ENCODE data around the gene PCDHGC4. TPM values are rescaled to one million over a fixed set of nuclear protein-coding genes. Genes with fewer than 3 reads are reported as not detected.

PCDHGC4 gene
- polyA plus RNA-seq, 1 donor = 1.7 TPM

DNA sequence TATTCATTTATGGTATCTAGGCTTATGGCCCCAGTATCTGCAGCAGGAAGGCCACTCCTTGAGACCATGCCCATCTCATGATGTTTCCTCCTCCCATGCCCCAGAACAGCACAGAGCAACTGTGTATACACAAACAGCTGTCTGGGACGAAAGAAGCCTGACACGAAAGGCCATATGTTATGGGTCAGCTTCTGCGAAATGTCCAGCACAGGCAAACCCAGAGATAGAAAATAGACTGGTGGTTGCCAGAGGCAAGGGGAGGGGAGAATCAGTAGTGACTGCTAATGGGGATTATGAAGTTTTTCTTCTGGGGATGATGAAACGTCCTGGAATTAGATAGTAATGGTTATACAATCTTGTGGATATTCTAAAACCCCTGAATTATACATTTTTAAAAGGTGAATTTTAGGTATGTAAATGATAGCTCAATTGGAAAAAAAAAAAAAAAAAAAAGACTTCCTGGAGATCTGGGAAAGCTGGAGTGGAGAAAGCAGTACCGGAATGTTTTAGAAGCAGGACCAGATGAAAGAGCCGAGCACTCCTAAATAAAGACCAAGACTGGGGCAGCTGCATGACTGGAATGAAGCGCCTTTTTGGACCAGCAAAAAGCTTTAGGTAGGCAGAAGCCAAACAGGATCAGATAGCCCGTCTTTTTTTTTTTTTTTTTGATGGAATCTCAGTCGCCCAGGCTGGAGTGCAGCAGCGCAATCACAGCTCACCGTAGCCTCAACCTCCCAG is 33.2 kb downstream of the PCDHGC4 start:
- Histone ChIP-seq H3K27ac (ENCODE audit: low read length) (no peak overlapping the region), H3K36me3 (ENCODE audit: control insufficient read depth, insufficient read depth, low read length) (peaks cover 69% of the 10 kb centered on the region), H3K9me3 (ENCODE audit: control insufficient read depth, low read depth, low read length) (no peaks in the 10 kb centered on the region), H3K4me3 (ENCODE audit: low read length) (no peak overlapping the region), H3K27me3 (ENCODE audit: control insufficient read depth, insufficient read depth, low read length) (no peaks in the 10 kb centered on the region), H3K4me1 (ENCODE audit: control insufficient read depth, insufficient read depth, low read length) (no peaks in the 10 kb centered on the region)
- no peak for DNase-seq
- 96% methylated on average over 4 of the region's 11 CpGs for WGBS (ENCODE audit: insufficient coverage, low lambda C conversion rate)

DNA sequence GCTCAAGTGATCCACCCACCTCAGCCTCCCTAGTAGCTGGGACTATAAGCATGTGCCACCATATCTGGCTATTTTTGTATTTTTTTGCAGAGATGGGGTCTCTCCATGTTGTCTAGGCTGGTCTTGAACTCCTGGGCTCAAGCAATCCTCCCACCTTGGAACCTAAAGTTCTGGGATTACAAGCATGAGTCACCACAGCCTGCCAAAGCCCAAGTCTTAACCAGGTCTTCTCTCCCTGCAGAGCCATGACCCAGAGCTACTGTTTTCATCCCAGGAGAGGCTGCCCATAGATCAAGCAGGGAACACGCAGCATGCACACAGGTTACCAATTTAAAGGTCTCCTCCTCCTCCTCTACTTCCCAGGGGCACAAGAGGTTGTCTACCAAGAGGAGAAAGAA is 33.8 kb downstream of the PCDHGC4 start:
- no CpG with 5 or more reads among the region's 1 CpG for WGBS (ENCODE audit: insufficient coverage, low lambda C conversion rate)
- Histone ChIP-seq H3K4me3 (ENCODE audit: low read length) (no peak overlapping the region), H3K4me1 (ENCODE audit: control insufficient read depth, insufficient read depth, low read length) (no peaks in the 10 kb centered on the region), H3K27me3 (ENCODE audit: control insufficient read depth, insufficient read depth, low read length) (no peaks in the 10 kb centered on the region), H3K9me3 (ENCODE audit: control insufficient read depth, low read depth, low read length) (no peaks in the 10 kb centered on the region), H3K27ac (ENCODE audit: low read length) (no peak overlapping the region), H3K36me3 (ENCODE audit: control insufficient read depth, insufficient read depth, low read length) (peaks cover 73% of the 10 kb centered on the region)
- no peak for DNase-seq

DNA sequence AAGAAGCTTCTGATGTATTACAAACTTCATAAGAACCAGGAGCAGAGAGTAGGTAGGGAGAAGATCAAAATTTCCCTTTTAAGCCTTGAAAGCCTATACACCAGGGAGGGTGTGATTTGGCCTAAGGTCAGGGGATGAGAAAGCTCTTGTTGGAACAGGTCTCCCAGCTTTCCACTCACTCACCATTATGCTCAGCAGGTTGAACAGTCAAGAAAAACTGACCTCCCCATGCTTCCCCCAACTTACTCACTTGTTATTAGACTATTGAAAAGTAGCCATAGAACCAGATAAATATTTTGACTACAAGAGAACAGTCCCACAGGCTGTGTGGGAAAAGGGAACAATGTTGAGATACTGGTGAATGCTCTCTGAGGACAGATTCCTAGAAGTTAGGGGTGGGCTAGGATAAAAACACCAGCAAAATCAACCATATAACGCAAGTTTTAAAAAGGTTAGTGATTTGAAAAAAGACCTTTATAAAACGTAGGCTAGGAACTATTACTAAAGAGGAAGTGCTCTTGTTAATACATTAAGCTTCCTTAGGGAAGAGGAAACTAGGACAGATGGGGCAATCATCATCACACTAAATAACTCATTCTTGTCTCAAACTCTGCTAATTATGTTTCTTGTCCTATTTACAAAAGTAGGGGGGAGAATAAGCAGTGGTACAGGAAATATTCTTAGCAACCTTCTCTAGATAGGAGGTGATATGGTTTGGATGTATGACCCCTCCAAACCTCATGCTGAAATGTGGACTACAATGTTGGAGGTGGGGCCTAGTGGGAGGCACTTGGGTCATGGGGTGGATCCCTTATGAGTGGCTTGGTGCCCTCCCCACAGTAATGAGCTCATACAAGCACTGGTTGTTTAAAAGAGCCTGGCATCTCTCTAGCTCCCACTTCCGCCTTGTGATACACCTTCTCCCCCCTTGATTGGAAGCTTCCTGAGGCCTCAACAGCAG is 35.1 kb downstream of the PCDHGC4 start:
- peaks cover 6% of the 10 kb centered on the region for H3K4me1 ChIP-seq (ENCODE audit: control insufficient read depth, insufficient read depth, low read length)
- no peaks in the 10 kb centered on the region for H3K27me3 ChIP-seq (ENCODE audit: control insufficient read depth, insufficient read depth, low read length)
- no peaks in the 10 kb centered on the region for H3K9me3 ChIP-seq (ENCODE audit: control insufficient read depth, low read depth, low read length)
- H3K4me3 ChIP-seq (ENCODE audit: low read length) = no peak overlapping the region
- WGBS (ENCODE audit: insufficient coverage, low lambda C conversion rate) = 100% methylated on average over 1 of the region's 3 CpGs
- no peak for DNase-seq
- H3K27ac ChIP-seq (ENCODE audit: low read length) = no peak overlapping the region
- H3K36me3 ChIP-seq (ENCODE audit: control insufficient read depth, insufficient read depth, low read length) = peaks cover 82% of the 10 kb centered on the region

DNA sequence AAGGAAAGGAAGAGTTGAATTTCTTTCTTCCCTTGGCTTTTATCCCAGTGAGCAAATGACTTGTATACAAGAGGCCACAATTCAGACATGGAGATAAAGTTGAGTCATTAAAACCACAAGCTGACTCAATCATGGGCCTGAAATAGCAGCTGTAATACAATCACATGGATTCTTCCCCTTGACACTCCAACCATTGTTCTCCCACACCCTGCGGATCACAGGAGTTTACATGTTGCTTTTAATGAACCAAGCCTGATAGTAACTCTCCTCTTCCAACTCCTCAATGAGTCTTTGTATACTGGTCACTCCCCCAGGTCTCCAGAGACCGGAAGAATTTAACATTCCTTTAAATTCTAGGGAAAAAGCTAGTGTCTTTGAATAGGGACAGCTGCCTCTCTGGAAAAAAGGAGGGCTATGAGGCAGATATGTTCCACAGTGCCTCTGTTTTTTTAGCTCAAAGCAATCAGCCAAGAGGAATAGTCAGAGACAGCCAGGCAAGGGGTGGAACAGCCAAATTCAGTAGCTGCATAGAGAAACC is 36.5 kb downstream of the PCDHGC4 start:
- Histone ChIP-seq H3K9me3 (ENCODE audit: control insufficient read depth, low read depth, low read length) (no peaks in the 10 kb centered on the region), H3K4me3 (ENCODE audit: low read length) (no peak overlapping the region), H3K27me3 (ENCODE audit: control insufficient read depth, insufficient read depth, low read length) (no peaks in the 10 kb centered on the region), H3K4me1 (ENCODE audit: control insufficient read depth, insufficient read depth, low read length) (peaks cover 17% of the 10 kb centered on the region), H3K36me3 (ENCODE audit: control insufficient read depth, insufficient read depth, low read length) (peaks cover 80% of the 10 kb centered on the region), H3K27ac (ENCODE audit: low read length) (peak overlapping the region; percentile 32)
- WGBS (ENCODE audit: insufficient coverage, low lambda C conversion rate) = 0% methylated on average over 1 of the region's 2 CpGs
- DNase-seq = peak in 1 of 2 donors; percentile 61

DNA sequence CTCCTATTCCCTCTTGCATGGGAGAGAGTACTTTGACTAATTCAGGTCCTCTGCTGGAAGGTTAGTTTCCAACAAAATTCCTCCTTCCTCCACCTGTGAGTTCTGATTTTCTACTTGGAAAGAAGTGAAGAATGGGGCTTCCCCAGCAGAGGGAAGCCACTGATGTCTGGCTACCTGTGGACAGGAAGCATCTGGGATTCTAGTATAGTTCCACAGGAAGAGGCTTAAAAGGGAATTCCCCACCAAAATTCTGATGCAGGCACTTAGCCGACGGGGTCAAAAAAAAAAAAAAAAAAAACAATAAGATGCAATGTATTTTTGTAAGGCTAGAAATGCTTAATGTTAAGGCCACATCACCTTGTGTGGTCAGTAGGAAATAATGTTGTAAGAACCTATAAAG is 37.5 kb downstream of the PCDHGC4 start:
- Histone ChIP-seq H3K36me3 (ENCODE audit: control insufficient read depth, insufficient read depth, low read length) (peaks cover 80% of the 10 kb centered on the region), H3K4me1 (ENCODE audit: control insufficient read depth, insufficient read depth, low read length) (peaks cover 17% of the 10 kb centered on the region), H3K4me3 (ENCODE audit: low read length) (no peak overlapping the region), H3K27me3 (ENCODE audit: control insufficient read depth, insufficient read depth, low read length) (no peaks in the 10 kb centered on the region), H3K27ac (ENCODE audit: low read length) (no peak overlapping the region), H3K9me3 (ENCODE audit: control insufficient read depth, low read depth, low read length) (no peaks in the 10 kb centered on the region)
- DNase-seq = no peak
- WGBS (ENCODE audit: insufficient coverage, low lambda C conversion rate) = no CpG with 5 or more reads among the region's 2 CpGs

DNA sequence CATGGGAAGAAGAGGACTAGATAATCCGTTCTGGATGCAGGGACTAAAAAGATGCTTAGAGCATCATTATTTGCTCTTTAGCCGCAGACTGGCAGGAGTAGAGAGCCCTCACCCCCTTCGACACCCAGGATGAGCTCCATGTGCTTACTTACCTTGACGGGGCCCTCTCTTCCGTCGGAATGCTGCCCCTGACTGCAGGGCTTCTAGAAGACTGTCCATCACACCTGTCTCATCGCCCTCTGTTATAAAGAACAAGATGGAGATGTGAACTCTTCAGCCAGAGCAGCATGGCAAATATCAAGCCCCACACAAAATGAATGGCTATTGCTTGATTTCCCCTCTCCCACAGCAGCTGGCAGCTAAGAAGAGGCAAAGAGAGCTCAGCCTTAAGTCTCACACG is 39.2 kb downstream of the PCDHGC4 start:
- Histone ChIP-seq H3K27me3 (ENCODE audit: control insufficient read depth, insufficient read depth, low read length) (no peaks in the 10 kb centered on the region), H3K4me3 (ENCODE audit: low read length) (no peak overlapping the region), H3K4me1 (ENCODE audit: control insufficient read depth, insufficient read depth, low read length) (peaks cover 17% of the 10 kb centered on the region), H3K36me3 (ENCODE audit: control insufficient read depth, insufficient read depth, low read length) (peaks cover 78% of the 10 kb centered on the region), H3K9me3 (ENCODE audit: control insufficient read depth, low read depth, low read length) (no peaks in the 10 kb centered on the region), H3K27ac (ENCODE audit: low read length) (peak overlapping the region; percentile 44)
- no CpG with 5 or more reads among the region's 8 CpGs for WGBS (ENCODE audit: insufficient coverage, low lambda C conversion rate)
- DNase-seq = no peak

DNA sequence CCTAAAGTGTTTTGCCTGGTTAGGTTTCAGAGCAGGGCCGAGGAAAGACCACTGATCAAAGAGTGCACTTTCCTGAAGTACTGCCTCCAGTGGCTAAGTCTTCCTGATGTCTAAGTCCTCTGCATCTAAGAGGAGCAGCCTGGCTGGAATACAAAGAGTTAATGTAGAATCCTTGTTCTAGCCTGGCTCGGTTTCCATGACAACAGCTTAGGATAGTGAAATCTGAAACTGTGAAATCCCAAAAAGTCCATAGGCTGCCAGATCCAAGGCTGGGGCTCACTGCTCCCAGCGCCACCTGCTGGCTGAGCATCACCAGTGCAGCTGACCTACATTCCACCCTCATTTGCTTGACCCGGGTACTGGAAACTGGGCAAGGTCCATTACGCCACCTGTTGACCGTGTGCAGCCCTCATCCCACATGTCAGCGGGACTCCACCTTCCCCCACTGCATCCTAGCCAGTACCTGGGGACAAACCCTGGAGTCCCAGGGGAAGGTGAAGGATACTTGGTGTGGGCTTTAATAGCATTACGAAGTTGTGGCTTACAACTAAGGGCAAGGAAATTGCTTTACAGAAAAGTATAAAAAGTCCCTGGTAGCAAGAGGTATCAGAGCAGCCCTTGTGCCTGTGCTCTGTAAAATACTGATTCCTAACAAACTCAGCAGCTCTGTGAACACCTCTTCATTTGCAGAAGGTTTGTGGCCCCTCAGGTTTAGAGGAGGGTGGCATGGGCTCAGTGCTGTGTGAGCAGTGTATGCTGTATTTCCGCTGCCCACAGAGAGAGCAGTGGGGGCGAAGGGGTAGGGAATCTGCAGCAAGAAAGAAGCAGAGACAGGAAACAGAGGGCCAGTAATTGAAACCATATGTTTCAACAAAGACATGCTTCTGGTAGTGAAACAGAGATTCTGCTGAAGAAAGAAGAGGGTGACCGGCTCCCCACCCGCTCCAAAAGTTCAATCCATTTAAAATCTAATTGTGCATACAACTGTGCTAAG is 40.1 kb downstream of the PCDHGC4 start:
- no CpG with 5 or more reads among the region's 12 CpGs for WGBS (ENCODE audit: insufficient coverage, low lambda C conversion rate)
- peaks cover 17% of the 10 kb centered on the region for H3K4me1 ChIP-seq (ENCODE audit: control insufficient read depth, insufficient read depth, low read length)

DNA sequence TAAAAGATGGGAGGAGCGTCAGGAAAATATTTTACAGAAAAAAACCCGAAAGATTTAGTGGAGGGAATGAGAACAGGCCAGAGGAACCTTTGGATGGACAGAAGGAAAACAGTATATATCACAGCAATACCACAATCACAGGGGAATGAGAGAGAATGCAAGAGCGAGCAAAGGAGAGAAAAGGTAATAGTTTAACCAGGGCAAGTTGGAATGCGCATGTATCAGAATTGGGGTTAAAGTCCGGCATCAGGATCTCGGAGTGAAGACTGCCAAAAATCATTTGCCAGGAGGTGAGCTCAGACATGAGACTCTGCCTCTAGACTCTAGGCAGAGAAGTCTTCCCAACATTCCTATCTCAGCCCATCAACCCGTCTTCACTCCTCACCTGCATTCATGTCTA is 40.8 kb downstream of the PCDHGC4 start:
- no peak overlapping the region for H3K4me3 ChIP-seq (ENCODE audit: low read length)
- 22% methylated on average over 4 of the region's 7 CpGs for WGBS (ENCODE audit: insufficient coverage, low lambda C conversion rate)
- no peaks in the 10 kb centered on the region for H3K9me3 ChIP-seq (ENCODE audit: control insufficient read depth, low read depth, low read length)
- peak overlapping the region; percentile 71 for H3K27ac ChIP-seq (ENCODE audit: low read length)
- peaks cover 75% of the 10 kb centered on the region for H3K36me3 ChIP-seq (ENCODE audit: control insufficient read depth, insufficient read depth, low read length)
- no peaks in the 10 kb centered on the region for H3K27me3 ChIP-seq (ENCODE audit: control insufficient read depth, insufficient read depth, low read length)
- DNase-seq = peak in 1 of 2 donors; percentile 57
- peaks cover 17% of the 10 kb centered on the region for H3K4me1 ChIP-seq (ENCODE audit: control insufficient read depth, insufficient read depth, low read length)

More for the DNA sequence above, 40.1 kb downstream of the PCDHGC4 start:
- DNase-seq = peak; percentile 82 to 85
- peaks cover 78% of the 10 kb centered on the region for H3K36me3 ChIP-seq (ENCODE audit: control insufficient read depth, insufficient read depth, low read length)
- no peak overlapping the region for H3K4me3 ChIP-seq (ENCODE audit: low read length)
- H3K27ac ChIP-seq (ENCODE audit: low read length) = peak overlapping the region; percentile 71
- H3K27me3 ChIP-seq (ENCODE audit: control insufficient read depth, insufficient read depth, low read length) = no peaks in the 10 kb centered on the region
- H3K9me3 ChIP-seq (ENCODE audit: control insufficient read depth, low read depth, low read length) = no peaks in the 10 kb centered on the region

DNA sequence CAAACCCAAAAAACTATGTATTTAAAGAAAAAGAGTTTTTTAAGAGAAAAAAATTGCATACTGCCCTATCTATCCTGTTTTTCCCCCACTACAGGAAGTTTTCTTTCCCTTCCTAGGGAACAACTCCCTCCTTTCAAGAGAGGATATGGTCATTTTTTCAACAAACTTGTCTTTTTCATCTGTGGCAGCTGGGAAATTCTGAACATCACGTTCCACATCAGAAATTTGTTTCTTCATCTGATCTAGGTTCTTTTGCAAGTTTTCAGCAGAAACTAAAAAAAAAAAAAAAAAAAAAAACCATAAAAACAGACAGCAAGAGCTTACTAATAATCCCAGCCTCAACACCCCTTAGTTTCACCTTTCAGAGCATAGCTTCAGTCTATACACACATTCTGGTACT is 42.6 kb downstream of the PCDHGC4 start:
- peaks cover 78% of the 10 kb centered on the region for H3K36me3 ChIP-seq (ENCODE audit: control insufficient read depth, insufficient read depth, low read length)
- no peaks in the 10 kb centered on the region for H3K9me3 ChIP-seq (ENCODE audit: control insufficient read depth, low read depth, low read length)
- no peak overlapping the region for H3K4me3 ChIP-seq (ENCODE audit: low read length)
- no peak for DNase-seq
- no peak overlapping the region for H3K27ac ChIP-seq (ENCODE audit: low read length)
- no CpG with 5 or more reads among the region's 1 CpG for WGBS (ENCODE audit: insufficient coverage, low lambda C conversion rate)
- no peaks in the 10 kb centered on the region for H3K27me3 ChIP-seq (ENCODE audit: control insufficient read depth, insufficient read depth, low read length)
- H3K4me1 ChIP-seq (ENCODE audit: control insufficient read depth, insufficient read depth, low read length) = peaks cover 17% of the 10 kb centered on the region

Data from large intestine (tissue), 3 donors.